Ishikawa (cell line): ENCODE data around the gene PRSS1.

Experiments used
- CEBPB ChIP-seq: IDR thresholded peaks from 2 replicates; pipeline ENCODE4 v1.6.1; 2012
- CREB1 ChIP-seq: IDR thresholded peaks from 2 replicates; pipeline ENCODE4 v1.6.1; 2012; ENCODE audit warnings: low read depth
- EGR1 ChIP-seq: IDR thresholded peaks from 2 replicates; pipeline ENCODE4 v1.6.1; 2012
- EP300 ChIP-seq: IDR thresholded peaks from 2 replicates; pipeline ENCODE4 v1.6.1; 2012; ENCODE audit warnings: borderline replicate concordance
- TAF1 ChIP-seq: IDR thresholded peaks from 2 replicates; pipeline ENCODE4 v1.6.1; 2012; ENCODE audit warnings: low read depth, mild to moderate bottlenecking
- TF ChIP-seq, protein P1 (sequence below): IDR thresholded peaks from 2 replicates; pipeline ENCODE4 v1.6.1; 2012

DNA sequence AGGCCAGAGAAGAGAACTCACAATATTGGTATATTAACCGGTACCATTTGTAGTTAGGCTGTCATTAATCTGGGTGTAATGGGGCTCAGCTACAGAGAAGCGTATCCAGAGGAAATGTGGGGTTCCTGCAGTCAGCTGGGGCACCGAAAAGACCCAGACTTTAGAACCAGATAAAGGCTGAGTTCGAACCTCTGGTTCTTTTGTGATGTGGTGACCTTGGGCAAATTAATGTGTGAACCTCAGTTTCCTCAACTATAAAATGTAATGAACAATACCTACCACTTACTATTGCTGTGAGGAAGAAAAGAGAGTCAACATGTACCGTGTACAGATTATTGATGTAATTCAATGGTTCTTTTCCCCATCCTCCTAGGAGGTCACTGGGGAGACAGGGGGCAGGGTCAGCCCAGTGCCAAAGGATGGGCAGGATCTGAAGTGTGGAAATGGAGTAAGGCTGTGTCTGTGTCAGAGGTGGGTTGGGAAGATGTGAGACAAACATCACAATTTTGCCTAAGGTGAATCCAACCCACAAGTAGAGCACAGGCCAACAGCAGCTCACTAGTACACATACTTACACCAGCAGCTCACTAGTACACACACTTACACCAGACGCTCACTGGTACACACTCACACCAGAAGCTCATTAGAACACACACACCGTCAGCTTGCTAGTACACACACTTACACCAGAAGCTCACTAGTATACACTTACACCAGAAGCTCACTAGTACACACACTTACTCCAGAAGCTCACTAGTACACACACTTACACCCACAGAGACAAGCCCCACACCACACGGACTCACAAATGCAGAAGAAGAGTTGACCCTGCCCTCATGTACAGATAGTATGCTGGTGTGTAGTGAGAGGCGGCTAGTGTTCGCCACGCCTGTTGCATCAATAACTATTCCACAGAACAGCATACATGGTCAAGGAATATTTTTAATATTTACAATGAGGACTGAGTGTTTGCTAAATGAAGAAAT is 49.5 kb downstream of the PRSS1 start:
- no peak for TF ChIP-seq EGR1
- no peak for TF ChIP-seq EP300
- no peak for TF ChIP-seq TAF1
- TF ChIP-seq CEBPB = no peak
- TF ChIP-seq, protein P1, sequence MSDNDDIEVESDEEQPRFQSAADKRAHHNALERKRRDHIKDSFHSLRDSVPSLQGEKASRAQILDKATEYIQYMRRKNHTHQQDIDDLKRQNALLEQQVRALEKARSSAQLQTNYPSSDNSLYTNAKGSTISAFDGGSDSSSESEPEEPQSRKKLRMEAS = no peak
- TF ChIP-seq CREB1 = no peak
